PC-9 (cell line): ENCODE data around the gene ZCCHC13. TPM values are rescaled to one million over a fixed set of nuclear protein-coding genes. Genes with fewer than 3 reads are reported as not detected.

ENCODE experiments used
- BruUV-seq: library from RNA; stranded (reverse); fragments of 400-500 nt; replicated peaks from 2 replicates; lab custom pipeline; 2021; lab: Mats Ljungman, UMichigan
- CTCF ChIA-PET: fragments of 300-600 bp; sonication (Branson Sonifier 250); formaldehyde crosslinking; loops from one replicate; lab custom pipeline; 2022; ENCODE audit warnings: antibody characterized with exemption; lab: Charles Lee
- POLR2A ChIA-PET: fragments of 300-600 bp; sonication (Branson Sonifier 250); formaldehyde crosslinking; loops from one replicate; lab custom pipeline; 2022; ENCODE audit warnings: antibody characterized with exemption; ENCODE audit not compliant: unreplicated experiment; lab: Charles Lee
- DNase-seq, 2 experiments: peaks; one replicate each; pipeline versions ENCODE4 v3.0.0 to v3.0.0-alpha.2; 2015 to 2022; ENCODE audit warnings: mixed read lengths in 1 of 2
- H2AFZ ChIP-seq: fragments of 200-600 bp; sonication (generic); 2 replicates; pipeline ENCODE4 v1.8.1; 2017; ENCODE audit warnings: antibody characterized with exemption
- H3F3A ChIP-seq: fragments of 200-600 bp; sonication (generic); 2 replicates; pipeline ENCODE4 v1.8.1; 2017; ENCODE audit warnings: antibody characterized with exemption, mild to moderate bottlenecking, low read depth; ENCODE audit not compliant: insufficient read depth
- H3K27ac ChIP-seq: fragments of 200-600 bp; sonication (generic); 2 replicates; pipeline ENCODE4 v1.6.1; 2016; ENCODE audit warnings: mixed run types
- H3K27me3 ChIP-seq: fragments of 200-600 bp; sonication (generic); 2 replicates; pipeline ENCODE4 v1.6.1; 2016; ENCODE audit warnings: low read depth, mixed run types; ENCODE audit not compliant: insufficient read depth
- H3K36me3 ChIP-seq: fragments of 200-600 bp; sonication (generic); 2 replicates; pipeline ENCODE4 v1.6.1; 2016; ENCODE audit warnings: low read depth, mixed run types
- H3K4me1 ChIP-seq: fragments of 200-600 bp; sonication (generic); replicated peaks from 2 replicates; pipeline ENCODE4 v1.6.1; 2016; ENCODE audit warnings: mixed run types; ENCODE audit not compliant: insufficient read depth
- H3K4me2 ChIP-seq: fragments of 200-600 bp; sonication (generic); 2 replicates; pipeline ENCODE4 v1.6.1; 2017; ENCODE audit warnings: mixed run types
- H3K4me3 ChIP-seq: fragments of 200-600 bp; sonication (generic); 2 replicates; pipeline ENCODE4 v1.6.1; 2016; ENCODE audit warnings: mixed run types
- H3K79me2 ChIP-seq: fragments of 200-600 bp; sonication (generic); 2 replicates; pipeline ENCODE4 v1.6.1; 2017; ENCODE audit warnings: low read depth, mixed run types
- H3K9me2 ChIP-seq: fragments of 200-600 bp; sonication (generic); 2 replicates; pipeline ENCODE4 v1.8.1; 2017; ENCODE audit warnings: mild to moderate bottlenecking; ENCODE audit not compliant: insufficient read depth
- H3K9me3 ChIP-seq: fragments of 200-600 bp; sonication (generic); 2 replicates; pipeline ENCODE4 v1.8.1; 2016; ENCODE audit warnings: low read depth; ENCODE audit not compliant: insufficient read depth
- H4K20me1 ChIP-seq: fragments of 200-600 bp; sonication (generic); 2 replicates; pipeline ENCODE4 v1.8.1; 2017; ENCODE audit not compliant: insufficient read depth
- CTCF ChIP-seq: fragments of 200-600 bp; sonication (generic); conservative IDR thresholded peaks from 2 replicates; pipeline ENCODE4 v1.6.1; 2017; ENCODE audit warnings: mixed run types, antibody characterized with exemption, mild to moderate bottlenecking, moderate library complexity
- EZH2 ChIP-seq: fragments of 200-600 bp; sonication (generic); IDR thresholded peaks from 2 replicates; pipeline ENCODE4 v1.8.0; 2017; ENCODE audit warnings: antibody characterized with exemption, low read depth
- intact Hi-C: fragments of 100-400 bp; cut with micrococcal nuclease; formaldehyde crosslinking; loops from one replicate; pipeline ENCODE4 v1.10.0; 2022; ENCODE audit not compliant: unreplicated experiment
- total RNA-seq: library from RNA; stranded (reverse); gene quantifications from 2 replicates; pipeline ENCODE4 v1.2.3, GENCODE V29; 2021

Gene ZCCHC13
- total RNA-seq, 1 experiment from 2014 or later = not detected

- intact Hi-C loops = no loop called here
- ChIA-PET POLR2A (no interaction called here), CTCF (no interaction called here)
- no peak overlapping the region for H2AFZ ChIP-seq
- no peaks in the 10 kb centered on the region for H3K27me3 ChIP-seq
- no peak for DNase-seq
- no peak overlapping the region for H3K4me3 ChIP-seq
- 0 out of 2 replicates have a peak, but pooled peaks cover 3% of the 10 kb centered on the region for H3F3A ChIP-seq
- TF ChIP-seq EZH2 (no peak), CTCF (no peak)
- no peaks in the 10 kb centered on the region for H4K20me1 ChIP-seq
- no peaks in the 10 kb centered on the region for H3K9me3 ChIP-seq
- no peaks in the 10 kb centered on the region for H3K4me1 ChIP-seq
- no peak overlapping the region for H3K4me2 ChIP-seq
- no peaks in the 10 kb centered on the region; the same call in 1 of the 2 replicates for H3K36me3 ChIP-seq
- H3K79me2 ChIP-seq = no peaks in the 10 kb centered on the region
- H3K9me2 ChIP-seq = no peaks in the 10 kb centered on the region
- no TSS peak for BruUV-seq
- H3K27ac ChIP-seq = no peak overlapping the region
Observed at GRCh38 chrX:74262452-74263209, 41.3 kb upstream of the ZCCHC13 start.

- TF ChIP-seq EZH2 (no peak), CTCF (no peak)
- POLR2A ChIA-PET = no interaction called here
- H4K20me1 ChIP-seq = no peaks in the 10 kb centered on the region; the same call in 1 of the 2 replicates
Observed at GRCh38 chrX:74270393-74270792, 33.6 kb upstream of the ZCCHC13 start.

GRCh38 chrX:74272230-74272629 lies 31.8 kb upstream of the ZCCHC13 start:
- H3K4me3 ChIP-seq = no peak overlapping the region
- H2AFZ ChIP-seq = no peak overlapping the region
- ChIA-PET POLR2A (no interaction called here), CTCF (no interaction called here)
- H3K36me3 ChIP-seq = 0 out of 2 replicates have a peak, but pooled peaks cover 3% of the 10 kb centered on the region
- no peaks in the 10 kb centered on the region for H3K79me2 ChIP-seq
- intact Hi-C loops = no loop called here
- H4K20me1 ChIP-seq = no peaks in the 10 kb centered on the region; the same call in 1 of the 2 replicates
- H3K27ac ChIP-seq = no peak overlapping the region
- TF ChIP-seq EZH2 = no peak
- no peak for TF ChIP-seq CTCF
- H3K4me2 ChIP-seq = no peak overlapping the region
- BruUV-seq = no TSS peak
- H3K4me1 ChIP-seq = no peaks in the 10 kb centered on the region
- no peaks in the 10 kb centered on the region for H3K9me2 ChIP-seq
- no peak for DNase-seq
- H3K9me3 ChIP-seq = no peaks in the 10 kb centered on the region
- H3K27me3 ChIP-seq = no peaks in the 10 kb centered on the region
- H3F3A ChIP-seq = no peaks in the 10 kb centered on the region

More at GRCh38 chrX:74270393-74270792, 33.6 kb upstream of the ZCCHC13 start:
- H3K4me2 ChIP-seq = no peak overlapping the region
- no peaks in the 10 kb centered on the region for H3K9me2 ChIP-seq
- DNase-seq = no peak
- no peak overlapping the region for H3K4me3 ChIP-seq
- H2AFZ ChIP-seq = no peak overlapping the region
- no peaks in the 10 kb centered on the region for H3K4me1 ChIP-seq
- 0 out of 2 replicates have a peak, but pooled peaks cover 3% of the 10 kb centered on the region for H3K36me3 ChIP-seq
- H3K9me3 ChIP-seq = no peaks in the 10 kb centered on the region
- CTCF ChIA-PET = no interaction called here
- intact Hi-C loops = no loop called here
- no peaks in the 10 kb centered on the region for H3K79me2 ChIP-seq
- no peak overlapping the region for H3K27ac ChIP-seq
- no peaks in the 10 kb centered on the region for H3F3A ChIP-seq
- H3K27me3 ChIP-seq = no peaks in the 10 kb centered on the region
- BruUV-seq = no TSS peak
